Gastrocnemius medialis (tissue), 4 donors: ENCODE measurements around the gene POLR3A.

ENCODE experiments used
- POLR2A ChIP-seq, 2 donors: fragments of 450-650 bp; IDR thresholded peaks; one replicate each; pipeline ENCODE4 v1.6.1; 2017; ENCODE audit warnings: antibody characterized with exemption in 2 of 2, mild to moderate bottlenecking in 2 of 2, moderate library complexity in 2 of 2
- TF ChIP-seq, protein P1 (sequence below), 5 experiments: fragments of 450-650 bp in 3 of 5; fragments of 200-600 bp in 2 of 5; sonication (generic) in 2 of 5; IDR thresholded peaks in 4 of 5; conservative IDR thresholded peaks in 1 of 5; 1 replicate in 4 of 5; 2 replicates in 1 of 5; pipeline ENCODE4 v1.5.1; 2016 to 2019; ENCODE audit warnings: antibody characterized with exemption in 5 of 5, mild to moderate bottlenecking in 3 of 5, moderate library complexity in 3 of 5

- TF ChIP-seq, protein P1, sequence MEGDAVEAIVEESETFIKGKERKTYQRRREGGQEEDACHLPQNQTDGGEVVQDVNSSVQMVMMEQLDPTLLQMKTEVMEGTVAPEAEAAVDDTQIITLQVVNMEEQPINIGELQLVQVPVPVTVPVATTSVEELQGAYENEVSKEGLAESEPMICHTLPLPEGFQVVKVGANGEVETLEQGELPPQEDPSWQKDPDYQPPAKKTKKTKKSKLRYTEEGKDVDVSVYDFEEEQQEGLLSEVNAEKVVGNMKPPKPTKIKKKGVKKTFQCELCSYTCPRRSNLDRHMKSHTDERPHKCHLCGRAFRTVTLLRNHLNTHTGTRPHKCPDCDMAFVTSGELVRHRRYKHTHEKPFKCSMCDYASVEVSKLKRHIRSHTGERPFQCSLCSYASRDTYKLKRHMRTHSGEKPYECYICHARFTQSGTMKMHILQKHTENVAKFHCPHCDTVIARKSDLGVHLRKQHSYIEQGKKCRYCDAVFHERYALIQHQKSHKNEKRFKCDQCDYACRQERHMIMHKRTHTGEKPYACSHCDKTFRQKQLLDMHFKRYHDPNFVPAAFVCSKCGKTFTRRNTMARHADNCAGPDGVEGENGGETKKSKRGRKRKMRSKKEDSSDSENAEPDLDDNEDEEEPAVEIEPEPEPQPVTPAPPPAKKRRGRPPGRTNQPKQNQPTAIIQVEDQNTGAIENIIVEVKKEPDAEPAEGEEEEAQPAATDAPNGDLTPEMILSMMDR (IDR thresholded peaks at IDR 0.05 in 4 of 5, conservative IDR thresholded peaks at IDR 0.05 in 1 of 5) = no peak
- no peak for TF ChIP-seq POLR2A (IDR thresholded peaks at IDR 0.05)
Measured at GRCh38 chr10:77973276-77973675, 56.0 kb downstream of the POLR3A start.
